ENCODE results near the gene NECTIN2. TPM values are rescaled to one million over a fixed set of nuclear protein-coding genes. Genes with fewer than 3 reads are reported as not detected.

NECTIN2 gene
- total RNA-seq, 1 donor from 2014 or later: 302 TPM

- TF ChIP-seq CTCF (IDR thresholded peaks at IDR 0.05; ENCODE audit: insufficient read depth, low read depth, low read length) (no peak), EZH2 (IDR thresholded peaks at IDR 0.05; ENCODE audit: insufficient read depth, low read length) (no peak)
- Histone ChIP-seq H3K9me3 (ENCODE audit: insufficient read depth, low read depth, low read length) (no peaks in the 10 kb centered on the region), H3K9ac (ENCODE audit: low read length) (no peak overlapping the region), H3K36me3 (ENCODE audit: insufficient read depth, low read length) (peaks cover 16% of the 10 kb centered on the region), H3K4me1 (ENCODE audit: insufficient read depth, low read length) (peaks cover 16% of the 10 kb centered on the region), H3K4me2 (ENCODE audit: low read length) (no peak overlapping the region), H3K27ac (ENCODE audit: low read depth, low read length) (no peak overlapping the region), H3K4me3 (ENCODE audit: insufficient read depth, low read depth, low read length) (no peak overlapping the region), H3K27me3 (ENCODE audit: insufficient read depth, low read length) (no peaks in the 10 kb centered on the region), H3K79me2 (ENCODE audit: insufficient read depth, low read length) (peaks cover 57% of the 10 kb centered on the region), H2AFZ (ENCODE audit: low read depth, low read length) (no peak overlapping the region), H4K20me1 (ENCODE audit: insufficient read depth, low read length) (peaks cover 56% of the 10 kb centered on the region)
- Mint-ChIP-seq H3K9me3 (ENCODE audit: unreplicated experiment) (no peaks in the 10 kb centered on the region), H3K36me3 (ENCODE audit: low read depth, unreplicated experiment) (peaks cover 39% of the 10 kb centered on the region), H3K4me1 (ENCODE audit: low read depth, unreplicated experiment) (peaks cover 8% of the 10 kb centered on the region), H3K27me3 (ENCODE audit: low read depth, unreplicated experiment) (no peaks in the 10 kb centered on the region), H3K27ac (ENCODE audit: unreplicated experiment) (no peak overlapping the region), H3K4me3 (ENCODE audit: unreplicated experiment) (no peak overlapping the region)
- no peak for DNase-seq (ENCODE audit: low read depth)
- no peak for FAIRE-seq
Measured at GRCh38 chr19:44867578-44867977, 21.5 kb downstream of the NECTIN2 start.

- H3K79me2 ChIP-seq (ENCODE audit: insufficient read depth, low read length): peaks cover 51% of the 10 kb centered on the region
- H3K4me1 ChIP-seq (ENCODE audit: insufficient read depth, low read length): peaks cover 24% of the 10 kb centered on the region
- no peaks in the 10 kb centered on the region for H3K27me3 Mint-ChIP-seq (ENCODE audit: low read depth, unreplicated experiment)
- H3K4me3 ChIP-seq (ENCODE audit: insufficient read depth, low read depth, low read length): no peak overlapping the region
- peaks cover 52% of the 10 kb centered on the region for H3K36me3 Mint-ChIP-seq (ENCODE audit: low read depth, unreplicated experiment)
- TF ChIP-seq CTCF (IDR thresholded peaks at IDR 0.05; ENCODE audit: insufficient read depth, low read depth, low read length) (no peak), EZH2 (IDR thresholded peaks at IDR 0.05; ENCODE audit: insufficient read depth, low read length) (no peak)
- H3K9me3 ChIP-seq (ENCODE audit: insufficient read depth, low read depth, low read length): no peaks in the 10 kb centered on the region
- peaks cover 54% of the 10 kb centered on the region for H4K20me1 ChIP-seq (ENCODE audit: insufficient read depth, low read length)
- FAIRE-seq: peak; percentile 43
- peak; percentile 92 for DNase-seq (ENCODE audit: low read depth)
- peak overlapping the region; percentile 57 for H3K27ac ChIP-seq (ENCODE audit: low read depth, low read length)
- peak overlapping the region; percentile 75 for H3K27ac Mint-ChIP-seq (ENCODE audit: unreplicated experiment)
- H3K4me2 ChIP-seq (ENCODE audit: low read length): peak overlapping the region; percentile 78
- peak overlapping the region; percentile 74 for H3K4me3 Mint-ChIP-seq (ENCODE audit: unreplicated experiment)
- no peak overlapping the region for H2AFZ ChIP-seq (ENCODE audit: low read depth, low read length)
- peak overlapping the region; percentile 33 for H3K9ac ChIP-seq (ENCODE audit: low read length)
- H3K36me3 ChIP-seq (ENCODE audit: insufficient read depth, low read length): peaks cover 35% of the 10 kb centered on the region
- no peaks in the 10 kb centered on the region for H3K9me3 Mint-ChIP-seq (ENCODE audit: unreplicated experiment)
- H3K4me1 Mint-ChIP-seq (ENCODE audit: low read depth, unreplicated experiment): peaks cover 14% of the 10 kb centered on the region
- no peaks in the 10 kb centered on the region for H3K27me3 ChIP-seq (ENCODE audit: insufficient read depth, low read length)
Measured at GRCh38 chr19:44869733-44870470, 23.8 kb downstream of the NECTIN2 start.

- no peak overlapping the region for H3K4me2 ChIP-seq (ENCODE audit: low read length)
- peaks cover 49% of the 10 kb centered on the region for H4K20me1 ChIP-seq (ENCODE audit: insufficient read depth, low read length)
- FAIRE-seq (no peak), DNase-seq (ENCODE audit: low read depth) (no peak)
- H3K27me3 Mint-ChIP-seq (ENCODE audit: low read depth, unreplicated experiment): no peaks in the 10 kb centered on the region
- TF ChIP-seq EZH2 (IDR thresholded peaks at IDR 0.05; ENCODE audit: insufficient read depth, low read length): no peak
- no peak for TF ChIP-seq CTCF (IDR thresholded peaks at IDR 0.05; ENCODE audit: insufficient read depth, low read depth, low read length)
- H3K9me3 Mint-ChIP-seq (ENCODE audit: unreplicated experiment): no peaks in the 10 kb centered on the region
- no peak overlapping the region for H3K4me3 Mint-ChIP-seq (ENCODE audit: unreplicated experiment)
- H3K9me3 ChIP-seq (ENCODE audit: insufficient read depth, low read depth, low read length): no peaks in the 10 kb centered on the region
- no peak overlapping the region for H3K9ac ChIP-seq (ENCODE audit: low read length)
- no peak overlapping the region for H2AFZ ChIP-seq (ENCODE audit: low read depth, low read length)
- no peak overlapping the region for H3K27ac Mint-ChIP-seq (ENCODE audit: unreplicated experiment)
- no peaks in the 10 kb centered on the region for H3K27me3 ChIP-seq (ENCODE audit: insufficient read depth, low read length)
- H3K4me1 Mint-ChIP-seq (ENCODE audit: low read depth, unreplicated experiment): peaks cover 25% of the 10 kb centered on the region
- H3K4me1 ChIP-seq (ENCODE audit: insufficient read depth, low read length): peaks cover 44% of the 10 kb centered on the region
- peaks cover 33% of the 10 kb centered on the region for H3K79me2 ChIP-seq (ENCODE audit: insufficient read depth, low read length)
- no peak overlapping the region for H3K27ac ChIP-seq (ENCODE audit: low read depth, low read length)
- peaks cover 48% of the 10 kb centered on the region for H3K36me3 Mint-ChIP-seq (ENCODE audit: low read depth, unreplicated experiment)
- H3K36me3 ChIP-seq (ENCODE audit: insufficient read depth, low read length): peaks cover 42% of the 10 kb centered on the region
- no peak overlapping the region for H3K4me3 ChIP-seq (ENCODE audit: insufficient read depth, low read depth, low read length)
Measured at GRCh38 chr19:44871809-44872208, 25.7 kb downstream of the NECTIN2 start.

Data from astrocyte (in vitro differentiated cells and primary cell).